IMR-90 (cell line): Measurements from ENCODE around the gene ABCA2. TPM values are rescaled to one million over a fixed set of nuclear protein-coding genes. Genes with fewer than 3 reads are reported as not detected.

ENCODE experiments used
- ATAC-seq: fragments of 200-7000 bp; cut with Tn5 transposase; 2 replicates; pipeline ENCODE4 v1.9.1; 2020; ENCODE audit warnings: low read depth, mild to moderate bottlenecking, moderate library complexity
- BruUV-seq: library from RNA; stranded (reverse); fragments of 400-500 nt; replicated peaks from 2 replicates; lab custom pipeline; 2021; lab: Mats Ljungman, UMichigan
- CTCF ChIA-PET: fragments of 300-600 bp; formaldehyde crosslinking; extraction: SDS; loops from one replicate; lab custom pipeline; 2021; ENCODE audit warnings: antibody characterized with exemption; lab: Yijun Ruan, JAX
- POLR2A ChIA-PET: fragments of 300-600 bp; sonication (Branson Sonifier 250); formaldehyde crosslinking; loops from one replicate; lab custom pipeline; 2022; ENCODE audit warnings: antibody characterized with exemption; ENCODE audit not compliant: unreplicated experiment; lab: Charles Lee
- DNase-seq: peaks from one replicate; pipeline ENCODE4 v3.0.0; 2013
- H2AFZ ChIP-seq: replicated peaks from 2 replicates; pipeline ENCODE3; 2013; ENCODE audit warnings: low read length, mild to moderate bottlenecking; ENCODE audit not compliant: poor library complexity
- H2AK5ac ChIP-seq: 2 replicates; pipeline ENCODE4 v1.6.1; 2013; ENCODE audit warnings: low read depth, low read length, inconsistent platforms
- H2AK9ac ChIP-seq: replicated peaks from 2 replicates; pipeline ENCODE3; 2013; ENCODE audit warnings: mild to moderate bottlenecking, low read depth, low read length, moderate library complexity; ENCODE audit not compliant: poor library complexity
- H2BK120ac ChIP-seq: 2 replicates; pipeline ENCODE4 v1.6.1; 2013; ENCODE audit warnings: low read depth, low read length, inconsistent platforms
- H2BK15ac ChIP-seq: 3 replicates; pipeline ENCODE4 v1.6.1; 2013; ENCODE audit warnings: low read depth, low read length, inconsistent platforms
- H2BK20ac ChIP-seq: 2 replicates; pipeline ENCODE4 v1.6.1; 2013; ENCODE audit warnings: low read depth, mild to moderate bottlenecking, inconsistent platforms, low read length, moderate library complexity
- H2BK5ac ChIP-seq: 2 replicates; pipeline ENCODE4 v1.6.1; 2013; ENCODE audit warnings: mild to moderate bottlenecking, low read depth, low read length, inconsistent platforms; ENCODE audit not compliant: poor library complexity, severe bottlenecking
- H3K14ac ChIP-seq: replicated peaks from 2 replicates; pipeline ENCODE4 v1.6.1; 2013; ENCODE audit warnings: low read depth, low read length, inconsistent platforms
- H3K18ac ChIP-seq: 2 replicates; pipeline ENCODE4 v1.6.1; 2013; ENCODE audit warnings: low read depth, low read length, control low read depth
- H3K23ac ChIP-seq: 2 replicates; pipeline ENCODE4 v1.6.1; 2013; ENCODE audit warnings: low read depth, low read length, inconsistent platforms
- H3K27ac ChIP-seq: 2 replicates; pipeline ENCODE4 v1.5.1; 2013; ENCODE audit warnings: mild to moderate bottlenecking, control low read depth, low read length; ENCODE audit not compliant: insufficient read depth
- H3K27me3 ChIP-seq: 2 replicates; pipeline ENCODE4 v1.6.1; 2013; ENCODE audit warnings: low read length; ENCODE audit not compliant: control insufficient read depth, insufficient read depth
- H3K36me3 ChIP-seq: 2 replicates; pipeline ENCODE4 v1.6.1; 2013; ENCODE audit warnings: low read length, mixed read lengths; ENCODE audit not compliant: control insufficient read depth, insufficient read depth
- H3K4ac ChIP-seq: 2 replicates; pipeline ENCODE4 v1.6.1; 2013; ENCODE audit warnings: low read depth, low read length, inconsistent platforms
- H3K4me1 ChIP-seq: 2 replicates; pipeline ENCODE4 v1.6.1; 2013; ENCODE audit warnings: low read length, mixed read lengths; ENCODE audit not compliant: control insufficient read depth, insufficient read depth
- H3K4me2 ChIP-seq: 2 replicates; pipeline ENCODE4 v1.6.1; 2013; ENCODE audit warnings: low read depth, mild to moderate bottlenecking, control low read depth, low read length, moderate library complexity
- H3K4me3 ChIP-seq: 2 replicates; pipeline ENCODE4 v1.5.1; 2013; ENCODE audit warnings: low read depth, mild to moderate bottlenecking, control low read depth, low read length, moderate library complexity; ENCODE audit not compliant: insufficient read depth
- H3K56ac ChIP-seq: 2 replicates; pipeline ENCODE4 v1.6.1; 2013; ENCODE audit warnings: low read length, inconsistent platforms; ENCODE audit not compliant: insufficient read depth; ENCODE audit errors: extremely low read depth
- H3K79me1 ChIP-seq, 2 experiments: 2 replicates each; pipeline ENCODE4 v1.6.1; 2013; ENCODE audit warnings: low read length in 2 of 2, inconsistent platforms in 1 of 2, low read depth in 1 of 2
- H3K9ac ChIP-seq: 2 replicates; pipeline ENCODE4 v1.6.1; 2013; ENCODE audit warnings: low read depth, low read length, control low read depth
- H3K9me1 ChIP-seq: 2 replicates; pipeline ENCODE4 v1.6.1; 2013; ENCODE audit warnings: low read length, inconsistent platforms; ENCODE audit not compliant: insufficient read depth
- H3K9me3 ChIP-seq: 2 replicates; pipeline ENCODE4 v1.6.1; 2013; ENCODE audit warnings: low read length; ENCODE audit not compliant: control insufficient read depth, insufficient read depth
- H4K20me1 ChIP-seq: 2 replicates; pipeline ENCODE4 v1.6.1; 2013; ENCODE audit warnings: low read length, inconsistent platforms; ENCODE audit not compliant: insufficient read depth
- H4K5ac ChIP-seq: 2 replicates; pipeline ENCODE4 v1.6.1; 2013; ENCODE audit warnings: mild to moderate bottlenecking, low read depth, low read length, control low read depth
- H4K8ac ChIP-seq, 2 experiments: 2 replicates each; pipeline ENCODE4 v1.6.1; 2013; ENCODE audit warnings: low read depth in 2 of 2, low read length in 2 of 2, control low read depth in 1 of 2, inconsistent platforms in 1 of 2
- H4K91ac ChIP-seq: 2 replicates; pipeline ENCODE4 v1.6.1; 2013; ENCODE audit warnings: low read depth, low read length, inconsistent platforms; ENCODE audit not compliant: insufficient read depth
- BHLHE40 ChIP-seq: fragments of 150-350 bp; IDR thresholded peaks from 2 replicates; pipeline ENCODE4 v1.6.1; 2016; ENCODE audit warnings: mild to moderate bottlenecking, low read depth, low read length
- CHD1 ChIP-seq: IDR thresholded peaks from 2 replicates; pipeline ENCODE4 v1.6.1; 2012; ENCODE audit warnings: low read depth, low read length, improper control_type of control experiment
- MXI1 ChIP-seq: IDR thresholded peaks from 2 replicates; pipeline ENCODE4 v1.6.1; 2012; ENCODE audit warnings: low read depth, mild to moderate bottlenecking, low read length, moderate library complexity, borderline replicate concordance
- SMC3 ChIP-seq: fragments of 150-350 bp; IDR thresholded peaks from 2 replicates; pipeline ENCODE4 v1.6.1; 2016; ENCODE audit warnings: low read depth, mild to moderate bottlenecking, antibody characterized with exemption, low read length, moderate library complexity
- WGBS, 2 experiments: methylation state at CpG; one replicate each; pipeline versions ENCODE4 v1.1.5 to v1.1.7; 2013; ENCODE audit warnings: missing lambda C conversion rate in 2 of 2; ENCODE audit not compliant: insufficient read length in 1 of 2; ENCODE audit errors: extremely low coverage in 2 of 2; 5-methylcytosine and 5-hydroxymethylcytosine counted together
- dilution Hi-C: fragments of 300-500 bp; cut with HindIII; formaldehyde crosslinking; loops from one replicate; pipeline ENCODE4 v1.14.3; 2018; ENCODE audit warnings: low sequenced_read_pairs; ENCODE audit not compliant: unreplicated experiment
- in situ Hi-C: fragments of 300-500 bp; cut with MboI; formaldehyde crosslinking; loops from 3 replicates; pipeline ENCODE4 v1.14.3; 2019; ENCODE audit warnings: low sequenced_read_pairs, inconsistent platforms, mixed read lengths
- intact Hi-C: fragments of 100-400 bp; cut with micrococcal nuclease; formaldehyde crosslinking; loops from 2 replicates; pipeline ENCODE4 v1.10.0; 2022
- polyA plus RNA-seq, 3 experiments: library from polyadenylated mRNA; depleted of rRNA; stranded (reverse); fragments of >200 nt; gene quantifications; 2 replicates each; pipeline ENCODE4 v1.2.3, GENCODE V29; 2012; ENCODE audit warnings: low replicate concordance in 1 of 3
- total RNA-seq: library from RNA; depleted of rRNA; stranded (reverse); fragments of >200 nt; gene quantifications from 2 replicates; pipeline ENCODE4 v1.2.3, GENCODE V29; 2012
- TF ChIP-seq, protein P1 (sequence below): fragments of 150-350 bp; IDR thresholded peaks from 2 replicates; pipeline ENCODE4 v1.6.1; 2016; ENCODE audit warnings: low read depth, mild to moderate bottlenecking, low read length, moderate library complexity, borderline replicate concordance

Gene ABCA2
- total and polyA plus RNA-seq, 2 of the 4 experiments (the other 2 are of a cell fraction), result 3.8 to 46.0 TPM

DNA sequence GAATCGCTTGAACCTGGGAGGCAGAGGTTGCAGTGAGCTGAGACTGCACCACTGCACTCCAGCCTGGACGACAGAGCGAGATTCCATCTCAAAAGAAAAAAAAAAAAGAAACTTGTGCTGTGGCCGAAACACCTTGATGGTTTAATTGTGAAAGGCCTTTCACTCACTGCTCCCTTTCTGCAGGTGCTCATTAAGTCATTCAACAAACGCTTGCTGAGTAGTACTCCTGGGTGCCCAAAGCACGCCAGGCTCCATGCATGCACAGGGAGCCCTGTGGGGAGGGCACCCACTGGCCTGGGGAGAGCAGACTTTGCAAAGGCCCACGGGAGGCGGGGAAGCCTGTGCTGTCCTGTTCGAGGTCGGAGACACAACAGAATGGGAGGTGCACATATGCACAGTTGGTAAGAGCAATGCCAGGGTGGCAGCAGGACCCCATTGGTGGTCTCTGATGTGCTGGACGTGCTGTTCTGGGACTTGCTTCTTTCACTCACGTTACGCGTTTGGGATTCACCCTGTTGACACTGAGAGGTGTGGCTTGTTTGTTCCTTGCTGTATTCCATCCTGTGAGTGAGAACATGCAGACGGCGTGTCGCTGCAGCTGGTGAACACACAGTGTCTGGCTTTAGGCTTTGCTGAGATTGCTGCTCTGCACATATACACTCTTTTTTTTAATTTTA, 28.8 kb upstream of the ABCA2 start:
- Histone ChIP-seq H3K27me3 (peaks cover 45% of the 10 kb centered on the region), H4K91ac (no peak overlapping the region), H3K23ac (no peak overlapping the region), H3K4ac (no peak overlapping the region), H2BK5ac (no peak overlapping the region), H4K8ac (no peak overlapping the region), H2BK15ac (no peak overlapping the region), H2AK5ac (no peak overlapping the region), H3K4me3 (no peak overlapping the region), H3K56ac (no peak overlapping the region), H4K20me1 (no peaks in the 10 kb centered on the region), H2AK9ac (no peak overlapping the region), H3K36me3 (no peaks in the 10 kb centered on the region), H3K9me1 (no peaks in the 10 kb centered on the region), H3K9ac (no peak overlapping the region), H3K4me1 (peaks cover 3% of the 10 kb centered on the region; the same call in 1 of the 2 replicates), H2BK20ac (no peak overlapping the region), H3K18ac (no peak overlapping the region), H4K5ac (no peak overlapping the region), H3K4me2 (no peak overlapping the region), H3K14ac (no peak overlapping the region), H2BK120ac (no peak overlapping the region), H3K79me1 (no peaks in the 10 kb centered on the region), H3K27ac (no peak overlapping the region), H2AFZ (no peak overlapping the region), H3K9me3 (no peaks in the 10 kb centered on the region)
- in situ Hi-C loops, result no loop called here
- dilution Hi-C loops, result no loop called here
- TF ChIP-seq, protein P1, sequence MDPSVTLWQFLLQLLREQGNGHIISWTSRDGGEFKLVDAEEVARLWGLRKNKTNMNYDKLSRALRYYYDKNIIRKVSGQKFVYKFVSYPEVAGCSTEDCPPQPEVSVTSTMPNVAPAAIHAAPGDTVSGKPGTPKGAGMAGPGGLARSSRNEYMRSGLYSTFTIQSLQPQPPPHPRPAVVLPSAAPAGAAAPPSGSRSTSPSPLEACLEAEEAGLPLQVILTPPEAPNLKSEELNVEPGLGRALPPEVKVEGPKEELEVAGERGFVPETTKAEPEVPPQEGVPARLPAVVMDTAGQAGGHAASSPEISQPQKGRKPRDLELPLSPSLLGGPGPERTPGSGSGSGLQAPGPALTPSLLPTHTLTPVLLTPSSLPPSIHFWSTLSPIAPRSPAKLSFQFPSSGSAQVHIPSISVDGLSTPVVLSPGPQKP, result no peak
- TF ChIP-seq SMC3, result no peak
- TF ChIP-seq BHLHE40, result no peak
- no peak for TF ChIP-seq MXI1
- no peak for TF ChIP-seq CHD1
- ChIA-PET CTCF (interaction anchor here (0.6 kb wide), 1 partner anchor 471 kb away, joined by 6 read pairs; no protein-coding TSS in a partner anchor), POLR2A (no interaction called here)
- BruUV-seq, result no TSS peak
- WGBS, 2 experiments, result 53% methylated on average over 4 of the region's 17 CpGs; no CpG with 5 or more reads in 1 of the 2 experiments
- DNase-seq (no peak), ATAC-seq (no peak)
- intact Hi-C loops, result no loop called here
